Measurements from ENCODE around the gene SRRT. TPM values are rescaled to one million over a fixed set of nuclear protein-coding genes. Genes with fewer than 3 reads are reported as not detected.

The SRRT gene
- total and polyA plus RNA-seq, 2 donors (not counting 3 experiments of a cell fraction or from before 2014, with no cell fraction given): 58.6 to 199 TPM

GRCh38 chr7:100840470-100841100 lies 34.3 kb upstream of the SRRT start:
- Histone ChIP-seq H3K9me1 (replicated peaks; ENCODE audit: control insufficient read depth, extremely low read depth, insufficient read depth, low read length) (no peaks in the 10 kb centered on the region), H3K27me3 (ENCODE audit: control insufficient read depth in 2 of 2, insufficient read depth in 2 of 2, low read length in 2 of 2) (no peaks in the 10 kb centered on the region), H3K36me3 (ENCODE audit: control insufficient read depth in 2 of 2, extremely low read depth in 1 of 2, insufficient read depth in 2 of 2, low read length in 2 of 2) (no peaks in the 10 kb centered on the region), H3K79me2 (ENCODE audit: control insufficient read depth, insufficient read depth, low read length) (no peaks in the 10 kb centered on the region), H3K9me3 (replicated peaks; ENCODE audit: control insufficient read depth, insufficient read depth, low read length) (no peaks in the 10 kb centered on the region), H3K4me1 (ENCODE audit: control insufficient read depth, extremely low read depth, insufficient read depth, low read length) (peaks cover 14% of the 10 kb centered on the region), H3K27ac (ENCODE audit: insufficient read depth, low read depth, low read length) (no peak overlapping the region), H3K4me3 (replicated peaks in 1 of 3; ENCODE audit: insufficient read depth in 1 of 3, low read depth in 1 of 3, low read length in 3 of 3) (no peak overlapping the region), H3K9ac (replicated peaks; ENCODE audit: extremely low read depth, insufficient read depth, low read length) (no peak overlapping the region), H3K4me2 (ENCODE audit: insufficient read depth, low read length) (no peak overlapping the region), H4K20me1 (replicated peaks; ENCODE audit: control insufficient read depth, extremely low read depth, insufficient read depth, low read length) (no peaks in the 10 kb centered on the region), H2AFZ (ENCODE audit: low read depth, low read length) (peak overlapping the region; percentile 39)
- ChIA-PET CTCF (interaction anchor here (0.6 kb wide), 1 partner anchor 13 kb away, joined by 3 read pairs; the partner anchor contains the start of gene EPHB4), POLR2A (no interaction called here)
- no TSS peak for BruUV-seq (replicated peaks)
- DNase-seq (ENCODE audit: low read depth, low spot score) (no peak), FAIRE-seq (no peak)
- intact Hi-C loops (cut with micrococcal nuclease): no loop called here
- TF ChIP-seq CTCF (IDR thresholded peaks at IDR 0.05; ENCODE audit: extremely low read depth in 1 of 2, insufficient read depth in 1 of 2, low read depth in 1 of 2, low read length in 2 of 2) (no peak), MAX (IDR thresholded peaks at IDR 0.05; ENCODE audit: insufficient read depth, insufficient read length) (no peak), GATA2 (IDR thresholded peaks at IDR 0.05; ENCODE audit: insufficient read depth, insufficient read length, low read depth, low read length) (no peak), FOS (IDR thresholded peaks at IDR 0.05; ENCODE audit: borderline replicate concordance, insufficient read depth, low read length) (no peak), POLR2A (IDR thresholded peaks at IDR 0.05; ENCODE audit: low read depth, low read length) (no peak), MYC (IDR thresholded peaks at IDR 0.05; ENCODE audit: low read depth, low read length) (no peak), POLR2AphosphoS5 (IDR thresholded peaks at IDR 0.05; ENCODE audit: insufficient read depth, low read depth, low read length) (no peak), EZH2 (IDR thresholded peaks at IDR 0.05; ENCODE audit: borderline replicate concordance, low read depth, low read length, severe bottlenecking) (no peak), JUN (IDR thresholded peaks at IDR 0.05; ENCODE audit: borderline replicate concordance, insufficient read depth, insufficient read length, low read depth) (no peak)
- dilution Hi-C loops (cut with MboI; ENCODE audit: extremely low pct_ligation_motif_present, low sequenced_read_pairs): loop anchor here (25.0 kb wide), 1 partner anchor 128 kb away; the partner anchor contains the start of genes EPO and POP7
